KMS-11 (cell line): ENCODE results near the gene TF.
"Not testable (repeated sequence)": the region's sequence is repeated elsewhere in the genome, so short reads cannot be mapped to it uniquely, and the experiment has no call there.

Experiments
- H2AFZ ChIP-seq: fragments of 200-600 bp; sonication (generic); 2 replicates; pipeline ENCODE4 v1.6.1; 2016; ENCODE audit warnings: antibody characterized with exemption, mixed run types, low read depth
- H3K27ac ChIP-seq: fragments of 200-600 bp; sonication (generic); 2 replicates; pipeline ENCODE4 v1.6.1; 2016; ENCODE audit warnings: mild to moderate bottlenecking, mixed run types
- H3K27me3 ChIP-seq: fragments of 200-600 bp; sonication (generic); 2 replicates; pipeline ENCODE4 v1.6.1; 2017; ENCODE audit warnings: mild to moderate bottlenecking, low read depth, mixed run types, moderate library complexity; ENCODE audit not compliant: insufficient read depth
- H3K36me3 ChIP-seq: fragments of 200-600 bp; sonication (generic); 2 replicates; pipeline ENCODE4 v1.6.1; 2017; ENCODE audit warnings: mild to moderate bottlenecking, mixed run types; ENCODE audit not compliant: insufficient read depth
- H3K4me1 ChIP-seq: fragments of 200-600 bp; sonication (generic); 2 replicates; pipeline ENCODE4 v1.6.1; 2016; ENCODE audit warnings: mild to moderate bottlenecking, low read depth, mixed run types; ENCODE audit not compliant: poor library complexity, severe bottlenecking
- H3K4me2 ChIP-seq: fragments of 200-600 bp; sonication (generic); 2 replicates; pipeline ENCODE4 v1.7.0; 2016; ENCODE audit warnings: mild to moderate bottlenecking, mixed run types
- H3K4me3 ChIP-seq: fragments of 200-600 bp; sonication (generic); IDR thresholded peaks from 2 replicates; pipeline ENCODE4 v1.6.1; 2017; ENCODE audit warnings: low read depth, low read length, mixed read lengths; ENCODE audit not compliant: insufficient read depth
- H3K79me2 ChIP-seq: fragments of 200-600 bp; sonication (generic); 2 replicates; pipeline ENCODE4 v1.6.1; 2016; ENCODE audit warnings: low read depth, mixed run types; ENCODE audit not compliant: insufficient read depth
- H3K9ac ChIP-seq: fragments of 200-600 bp; sonication (generic); 2 replicates; pipeline ENCODE4 v1.6.1; 2016; ENCODE audit warnings: mild to moderate bottlenecking, mixed run types
- H4K20me1 ChIP-seq: fragments of 200-600 bp; sonication (generic); 2 replicates; pipeline ENCODE4 v1.6.1; 2016; ENCODE audit warnings: mild to moderate bottlenecking, mixed run types; ENCODE audit not compliant: insufficient read depth
- TF ChIP-seq, protein P1 (sequence below): fragments of 200-600 bp; sonication (generic); conservative IDR thresholded peaks from 2 replicates; pipeline ENCODE4 v1.6.1; 2017; ENCODE audit warnings: low read depth, mild to moderate bottlenecking, antibody characterized with exemption, low read length, moderate library complexity, mixed read lengths

TF gene

GRCh38 chr3:133717424-133717823, 28.8 kb upstream of the TF start:
- Histone ChIP-seq H3K36me3 (no peaks in the 10 kb centered on the region), H3K27ac (no peak overlapping the region), H3K27me3 (no peaks in the 10 kb centered on the region), H2AFZ (no peak overlapping the region), H3K4me1 (peaks cover 5% of the 10 kb centered on the region), H3K4me3 (no peak overlapping the region), H3K9ac (no peak overlapping the region), H3K79me2 (no peaks in the 10 kb centered on the region), H4K20me1 (no peaks in the 10 kb centered on the region), H3K4me2 (no peak overlapping the region)
- TF ChIP-seq, protein P1, sequence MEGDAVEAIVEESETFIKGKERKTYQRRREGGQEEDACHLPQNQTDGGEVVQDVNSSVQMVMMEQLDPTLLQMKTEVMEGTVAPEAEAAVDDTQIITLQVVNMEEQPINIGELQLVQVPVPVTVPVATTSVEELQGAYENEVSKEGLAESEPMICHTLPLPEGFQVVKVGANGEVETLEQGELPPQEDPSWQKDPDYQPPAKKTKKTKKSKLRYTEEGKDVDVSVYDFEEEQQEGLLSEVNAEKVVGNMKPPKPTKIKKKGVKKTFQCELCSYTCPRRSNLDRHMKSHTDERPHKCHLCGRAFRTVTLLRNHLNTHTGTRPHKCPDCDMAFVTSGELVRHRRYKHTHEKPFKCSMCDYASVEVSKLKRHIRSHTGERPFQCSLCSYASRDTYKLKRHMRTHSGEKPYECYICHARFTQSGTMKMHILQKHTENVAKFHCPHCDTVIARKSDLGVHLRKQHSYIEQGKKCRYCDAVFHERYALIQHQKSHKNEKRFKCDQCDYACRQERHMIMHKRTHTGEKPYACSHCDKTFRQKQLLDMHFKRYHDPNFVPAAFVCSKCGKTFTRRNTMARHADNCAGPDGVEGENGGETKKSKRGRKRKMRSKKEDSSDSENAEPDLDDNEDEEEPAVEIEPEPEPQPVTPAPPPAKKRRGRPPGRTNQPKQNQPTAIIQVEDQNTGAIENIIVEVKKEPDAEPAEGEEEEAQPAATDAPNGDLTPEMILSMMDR: no peak

DNA sequence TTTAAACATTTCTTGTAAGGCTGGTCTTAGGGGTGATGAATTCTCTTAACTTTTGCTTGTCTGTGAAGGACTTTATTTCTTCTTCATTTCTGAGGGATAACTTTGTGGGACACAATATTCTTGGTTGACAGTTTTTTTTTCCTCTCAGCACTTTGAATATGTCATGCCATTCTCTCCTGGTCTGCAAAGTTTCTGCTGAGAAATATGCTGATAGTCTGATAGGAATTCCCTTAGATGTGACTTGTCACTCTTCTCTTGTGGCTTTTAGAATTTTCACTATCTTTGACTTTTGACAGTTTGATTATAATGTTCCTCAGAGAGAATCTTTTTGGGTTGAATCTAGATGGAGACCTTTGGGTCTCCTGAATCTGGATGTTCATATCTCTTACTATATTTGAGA, 23.3 kb upstream of the TF start:
- H3K4me1 ChIP-seq: peaks cover 7% of the 10 kb centered on the region
- no peaks in the 10 kb centered on the region for H3K27me3 ChIP-seq
- no peak overlapping the region for H3K27ac ChIP-seq
- no peak overlapping the region for H3K4me2 ChIP-seq
- no peak overlapping the region for H2AFZ ChIP-seq
- H3K9ac ChIP-seq: no peak overlapping the region
- TF ChIP-seq, protein P1: no peak
- no peaks in the 10 kb centered on the region for H4K20me1 ChIP-seq
- H3K36me3 ChIP-seq: no peaks in the 10 kb centered on the region
- H3K4me3 ChIP-seq: no peak overlapping the region
- no peaks in the 10 kb centered on the region for H3K79me2 ChIP-seq

GRCh38 chr3:133730993-133731392, 15.2 kb upstream of the TF start:
- H3K27ac ChIP-seq: no peak overlapping the region
- TF ChIP-seq, protein P1: no peak

DNA sequence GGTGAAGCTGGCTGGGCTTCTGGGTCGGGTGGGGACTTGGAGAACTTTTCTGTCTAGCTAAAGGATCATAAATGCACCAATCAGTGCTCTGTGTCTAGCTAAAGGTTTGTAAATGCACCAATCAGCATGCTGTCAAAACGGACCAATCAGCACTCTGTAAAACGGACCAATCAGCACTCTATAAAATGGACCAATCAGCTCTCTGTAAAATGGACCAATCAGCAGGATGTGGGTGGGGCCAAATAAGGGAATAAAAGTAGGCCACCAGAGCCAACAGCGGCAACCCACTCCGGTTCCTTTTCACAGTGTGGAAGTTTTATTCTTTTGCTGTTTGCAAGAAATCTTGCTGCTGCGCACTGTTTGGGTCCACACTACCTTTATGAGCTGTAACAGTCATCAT, 14.0 kb upstream of the TF start:
- H4K20me1 ChIP-seq, H3K27me3 ChIP-seq, H2AFZ ChIP-seq, H3K4me1 ChIP-seq, H3K27ac ChIP-seq, H3K4me3 ChIP-seq, H3K9ac ChIP-seq, H3K36me3 ChIP-seq, H3K4me2 ChIP-seq, H3K79me2 ChIP-seq: not testable (repeated sequence)

More at GRCh38 chr3:133730993-133731392, 15.2 kb upstream of the TF start:
- no peaks in the 10 kb centered on the region for H3K79me2 ChIP-seq
- H3K36me3 ChIP-seq: no peaks in the 10 kb centered on the region
- no peaks in the 10 kb centered on the region for H3K4me1 ChIP-seq
- H4K20me1 ChIP-seq: no peaks in the 10 kb centered on the region
- no peaks in the 10 kb centered on the region for H3K27me3 ChIP-seq
- no peak overlapping the region for H2AFZ ChIP-seq
- no peak overlapping the region for H3K4me2 ChIP-seq
- H3K4me3 ChIP-seq: no peak overlapping the region
- no peak overlapping the region for H3K9ac ChIP-seq

DNA sequence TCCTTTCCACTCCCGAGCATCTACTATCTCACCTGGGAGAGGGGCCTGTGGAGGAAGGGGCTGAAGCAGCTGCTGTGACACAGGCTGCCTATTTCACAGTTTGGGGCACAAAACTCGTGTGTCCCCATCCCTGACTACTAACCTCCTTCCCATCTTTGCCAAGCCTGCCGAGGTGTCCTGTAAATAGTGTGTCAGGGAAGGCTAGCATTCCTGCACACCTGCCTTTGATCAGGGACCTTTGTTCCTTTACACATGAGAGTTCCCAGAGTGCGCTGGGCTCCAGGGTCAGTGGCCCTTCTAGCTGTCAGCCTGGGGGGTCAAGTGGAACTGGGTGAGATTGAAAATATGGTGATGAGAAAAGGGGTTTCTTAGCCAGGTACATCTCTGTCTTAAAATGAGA, 13.0 kb upstream of the TF start:
- Histone ChIP-seq H2AFZ (no peak overlapping the region), H3K27ac (no peak overlapping the region), H3K36me3 (no peaks in the 10 kb centered on the region), H3K79me2 (no peaks in the 10 kb centered on the region), H3K9ac (no peak overlapping the region), H3K27me3 (no peaks in the 10 kb centered on the region), H3K4me3 (no peak overlapping the region), H3K4me1 (no peaks in the 10 kb centered on the region), H4K20me1 (no peaks in the 10 kb centered on the region), H3K4me2 (no peak overlapping the region)
- TF ChIP-seq, protein P1: no peak
